HL-60 (cell line): ENCODE results near the gene NT5C2.
"Not testable (repeated sequence)": the region's sequence is repeated elsewhere in the genome, so short reads cannot be mapped to it uniquely, and the experiment has no call there.

Experiments
- DNase-seq, 2 experiments: peaks; one replicate each; pipeline ENCODE4 v3.0.0-alpha.2; 2010 to 2020; ENCODE audit warnings: low read depth in 1 of 2, low spot score in 1 of 2
- H3K27ac ChIP-seq: fragments of 250-450 bp; sonication (Bioruptor Pico); replicated peaks from 2 replicates; pipeline ENCODE4 v1.5.1; 2020; ENCODE audit warnings: mild to moderate bottlenecking, moderate library complexity
- H3K27me3 ChIP-seq: fragments of 250-450 bp; sonication (Bioruptor Pico); 2 replicates; pipeline ENCODE4 v1.5.1; 2021; ENCODE audit warnings: mild to moderate bottlenecking, moderate library complexity; ENCODE audit not compliant: insufficient read depth, poor library complexity, severe bottlenecking
- H3K4me3 ChIP-seq: replicated peaks from 2 replicates; pipeline ENCODE4 v1.5.1; 2011; ENCODE audit warnings: mild to moderate bottlenecking, control low read depth, low read length; ENCODE audit not compliant: insufficient read depth
- CTCF ChIP-seq: IDR thresholded peaks from one replicate; pipeline ENCODE4 v1.5.1; 2011; ENCODE audit warnings: low read length, control low read depth, inconsistent platforms; ENCODE audit not compliant: insufficient read depth
- GABPA ChIP-seq: IDR thresholded peaks from 2 replicates; pipeline ENCODE4 v1.6.1; 2012; ENCODE audit warnings: low read depth
- POLR2AphosphoS5 ChIP-seq: IDR thresholded peaks from 2 replicates; pipeline ENCODE4 v1.6.1; 2012; ENCODE audit warnings: low read depth
- SPI1 ChIP-seq: IDR thresholded peaks from 2 replicates; pipeline ENCODE4 v1.6.1; 2012; ENCODE audit warnings: low read depth, mild to moderate bottlenecking, borderline replicate concordance
- TF ChIP-seq, protein P1 (sequence below): IDR thresholded peaks from 2 replicates; pipeline ENCODE4 v1.6.1; 2012; ENCODE audit warnings: low read depth; ENCODE audit not compliant: insufficient replicate concordance

Gene NT5C2

GRCh38 chr10:103130910-103131309, 62.2 kb downstream of the NT5C2 start:
- no peaks in the 10 kb centered on the region for H3K27me3 ChIP-seq
- no peak overlapping the region for H3K4me3 ChIP-seq
- no peak for TF ChIP-seq SPI1
- no peak for TF ChIP-seq CTCF
- TF ChIP-seq POLR2AphosphoS5 = no peak
- TF ChIP-seq GABPA = no peak
- TF ChIP-seq, protein P1, sequence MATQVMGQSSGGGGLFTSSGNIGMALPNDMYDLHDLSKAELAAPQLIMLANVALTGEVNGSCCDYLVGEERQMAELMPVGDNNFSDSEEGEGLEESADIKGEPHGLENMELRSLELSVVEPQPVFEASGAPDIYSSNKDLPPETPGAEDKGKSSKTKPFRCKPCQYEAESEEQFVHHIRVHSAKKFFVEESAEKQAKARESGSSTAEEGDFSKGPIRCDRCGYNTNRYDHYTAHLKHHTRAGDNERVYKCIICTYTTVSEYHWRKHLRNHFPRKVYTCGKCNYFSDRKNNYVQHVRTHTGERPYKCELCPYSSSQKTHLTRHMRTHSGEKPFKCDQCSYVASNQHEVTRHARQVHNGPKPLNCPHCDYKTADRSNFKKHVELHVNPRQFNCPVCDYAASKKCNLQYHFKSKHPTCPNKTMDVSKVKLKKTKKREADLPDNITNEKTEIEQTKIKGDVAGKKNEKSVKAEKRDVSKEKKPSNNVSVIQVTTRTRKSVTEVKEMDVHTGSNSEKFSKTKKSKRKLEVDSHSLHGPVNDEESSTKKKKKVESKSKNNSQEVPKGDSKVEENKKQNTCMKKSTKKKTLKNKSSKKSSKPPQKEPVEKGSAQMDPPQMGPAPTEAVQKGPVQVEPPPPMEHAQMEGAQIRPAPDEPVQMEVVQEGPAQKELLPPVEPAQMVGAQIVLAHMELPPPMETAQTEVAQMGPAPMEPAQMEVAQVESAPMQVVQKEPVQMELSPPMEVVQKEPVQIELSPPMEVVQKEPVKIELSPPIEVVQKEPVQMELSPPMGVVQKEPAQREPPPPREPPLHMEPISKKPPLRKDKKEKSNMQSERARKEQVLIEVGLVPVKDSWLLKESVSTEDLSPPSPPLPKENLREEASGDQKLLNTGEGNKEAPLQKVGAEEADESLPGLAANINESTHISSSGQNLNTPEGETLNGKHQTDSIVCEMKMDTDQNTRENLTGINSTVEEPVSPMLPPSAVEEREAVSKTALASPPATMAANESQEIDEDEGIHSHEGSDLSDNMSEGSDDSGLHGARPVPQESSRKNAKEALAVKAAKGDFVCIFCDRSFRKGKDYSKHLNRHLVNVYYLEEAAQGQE = no peak
- H3K27ac ChIP-seq = no peak overlapping the region
- no peak for DNase-seq

- not testable (repeated sequence) for H3K4me3 ChIP-seq, H3K27me3 ChIP-seq, DNase-seq, H3K27ac ChIP-seq
These were observed 62.9 kb downstream of the NT5C2 start for GRCh38 chr10:103130180-103130579.

- Histone ChIP-seq H3K27me3 (no peaks in the 10 kb centered on the region), H3K27ac (no peak overlapping the region), H3K4me3 (no peak overlapping the region)
- TF ChIP-seq, protein P1 = no peak
- no peak for TF ChIP-seq GABPA
- no peak for TF ChIP-seq CTCF
- TF ChIP-seq POLR2AphosphoS5 = no peak
- no peak for TF ChIP-seq SPI1
- no peak for DNase-seq
These were observed 65.8 kb downstream of the NT5C2 start for GRCh38 chr10:103127241-103127640.

GRCh38 chr10:103125323-103126267, 67.5 kb downstream of the NT5C2 start:
- no peak for DNase-seq
- H3K27me3 ChIP-seq = no peaks in the 10 kb centered on the region
- TF ChIP-seq SPI1 (no peak), POLR2AphosphoS5 (no peak), CTCF (no peak), GABPA (no peak)
- TF ChIP-seq, protein P1 = no peak
- no peak overlapping the region for H3K4me3 ChIP-seq
- no peak overlapping the region for H3K27ac ChIP-seq
